GM21526 (cell line): ENCODE measurements around the gene SOCS1.
"Not testable (repeated sequence)": the region's sequence is repeated elsewhere in the genome, so short reads cannot be mapped to it uniquely, and the experiment has no call there.

Experiments used
- ATAC-seq: cut with Tn5 transposase; IDR thresholded peaks from one replicate; pipeline ENCODE4 v1.9.1; 2021; ENCODE audit warnings: moderate library complexity; ENCODE audit not compliant: unreplicated experiment, low FRiP score

The SOCS1 gene, protein sequence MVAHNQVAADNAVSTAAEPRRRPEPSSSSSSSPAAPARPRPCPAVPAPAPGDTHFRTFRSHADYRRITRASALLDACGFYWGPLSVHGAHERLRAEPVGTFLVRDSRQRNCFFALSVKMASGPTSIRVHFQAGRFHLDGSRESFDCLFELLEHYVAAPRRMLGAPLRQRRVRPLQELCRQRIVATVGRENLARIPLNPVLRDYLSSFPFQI

GRCh38 chr16:11255737-11256660, at the start of gene SOCS1:
Gene SOCS1, minus strand, starts transcription at chr16:11256204. Its CDS starts 726 bp downstream, at chr16:11255478.
- ATAC-seq: peak; percentile 51

GRCh38 chr16:11303405-11304138, 47.6 kb upstream of the SOCS1 start:
- ATAC-seq: no peak

GRCh38 chr16:11302977-11303376, 47.0 kb upstream of the SOCS1 start:
- no peak for ATAC-seq

DNA sequence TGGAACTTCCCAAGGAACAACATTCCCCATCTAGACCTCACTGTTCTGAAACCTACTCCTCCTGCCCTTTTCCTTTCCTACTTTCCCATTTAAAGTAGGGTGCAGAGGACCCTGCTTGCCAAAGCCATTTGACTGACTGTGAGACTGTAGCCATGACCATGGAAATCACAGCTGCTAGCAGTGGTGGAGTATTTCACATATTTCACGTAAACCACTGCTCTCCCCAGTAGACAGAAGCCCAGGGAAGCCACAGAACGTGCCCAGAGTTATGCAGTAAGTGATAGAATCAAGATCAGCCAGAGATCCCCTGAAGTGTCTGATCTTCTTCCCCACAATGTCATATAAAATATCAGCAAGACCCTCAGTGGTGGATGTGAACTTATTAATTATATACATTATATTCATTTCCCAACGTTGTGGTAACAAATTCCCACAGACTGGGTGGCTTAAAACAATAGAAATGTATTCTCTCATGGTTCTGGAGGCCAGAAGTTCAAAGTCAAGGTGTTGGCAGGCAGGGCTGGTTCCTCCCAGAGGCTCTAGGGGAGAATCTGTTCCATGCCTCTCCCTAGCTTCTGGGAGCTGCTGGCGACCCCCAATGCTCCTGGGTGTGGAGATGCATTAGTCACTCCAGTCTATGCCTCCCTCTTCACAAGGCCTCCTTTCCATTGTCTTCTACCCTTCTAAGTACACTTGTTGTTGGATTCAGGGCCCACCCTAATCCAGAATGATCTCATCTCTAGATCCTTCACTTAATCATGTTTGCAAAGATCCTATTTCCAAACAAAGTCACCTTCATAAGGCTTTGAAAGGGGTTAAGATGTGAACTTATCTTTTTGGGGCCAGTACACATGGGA, 45.9 kb upstream of the SOCS1 start:
- ATAC-seq: no peak

DNA sequence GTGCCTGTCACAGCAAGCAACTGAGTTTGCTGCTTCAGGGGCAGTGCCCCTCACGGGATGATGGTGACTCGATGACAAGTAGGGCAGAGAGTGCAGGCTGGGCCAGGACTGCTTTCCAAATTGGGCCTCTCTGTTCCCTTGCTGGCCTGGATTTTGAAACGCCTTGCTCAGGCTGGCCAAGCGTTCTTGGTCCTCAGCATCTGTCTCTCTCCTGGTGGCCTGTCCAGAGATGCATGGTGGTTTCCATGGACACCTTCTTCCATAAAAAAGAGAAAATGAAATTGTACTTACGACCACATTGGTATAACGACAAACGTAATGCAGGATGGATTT, 44.5 kb upstream of the SOCS1 start:
- ATAC-seq: no peak

- no peak for ATAC-seq
These were observed 44.0 kb upstream of the SOCS1 start for GRCh38 chr16:11299865-11300559.

GRCh38 chr16:11298950-11299547, 43.0 kb upstream of the SOCS1 start:
- not testable (repeated sequence) for ATAC-seq

GRCh38 chr16:11298143-11298900, 42.3 kb upstream of the SOCS1 start:
- no peak for ATAC-seq

GRCh38 chr16:11297492-11298142, 41.6 kb upstream of the SOCS1 start:
- peak; percentile 67 for ATAC-seq

GRCh38 chr16:11296706-11297491, 40.9 kb upstream of the SOCS1 start:
- no peak for ATAC-seq

- ATAC-seq: no peak
These were observed 40.3 kb upstream of the SOCS1 start for GRCh38 chr16:11296351-11296705.

GRCh38 chr16:11295672-11296071, 39.7 kb upstream of the SOCS1 start:
- no peak for ATAC-seq

DNA sequence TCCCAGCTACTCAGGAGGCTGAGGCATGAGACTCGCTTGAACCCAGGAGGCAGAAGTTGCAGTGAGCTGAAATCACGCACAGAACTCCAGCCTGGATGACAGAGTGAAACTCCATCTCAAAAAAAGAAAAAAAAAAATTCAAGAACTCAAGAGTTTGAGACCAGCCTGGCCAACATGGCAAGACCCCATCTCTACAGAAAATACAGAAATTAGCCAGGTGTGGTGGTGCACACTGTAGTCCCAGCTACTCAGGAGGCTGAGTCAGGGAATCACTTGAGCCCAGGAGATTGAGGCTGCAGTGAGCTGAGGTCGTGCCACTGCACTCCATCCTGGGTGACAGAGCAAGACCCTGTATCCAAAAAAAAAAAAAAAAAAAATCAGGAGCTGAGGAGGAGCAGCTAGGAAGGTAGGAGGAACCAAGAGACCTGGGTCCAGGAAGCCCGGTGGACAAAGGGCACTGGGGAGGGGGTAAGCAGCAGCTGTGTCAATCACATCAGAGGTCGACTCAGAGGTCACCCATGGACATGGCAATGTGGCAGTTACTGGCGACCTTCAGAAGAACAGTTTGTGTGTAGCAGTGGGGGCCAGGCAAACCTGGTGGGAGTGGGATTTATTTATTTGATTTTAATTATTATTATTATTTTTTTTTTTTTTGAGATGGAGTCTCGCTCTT, 36.2 kb upstream of the SOCS1 start:
- no peak for ATAC-seq

GRCh38 chr16:11291091-11291703, 35.2 kb upstream of the SOCS1 start:
- ATAC-seq: no peak

- no peak for ATAC-seq
These were observed 34.3 kb upstream of the SOCS1 start for GRCh38 chr16:11290102-11290893.

DNA sequence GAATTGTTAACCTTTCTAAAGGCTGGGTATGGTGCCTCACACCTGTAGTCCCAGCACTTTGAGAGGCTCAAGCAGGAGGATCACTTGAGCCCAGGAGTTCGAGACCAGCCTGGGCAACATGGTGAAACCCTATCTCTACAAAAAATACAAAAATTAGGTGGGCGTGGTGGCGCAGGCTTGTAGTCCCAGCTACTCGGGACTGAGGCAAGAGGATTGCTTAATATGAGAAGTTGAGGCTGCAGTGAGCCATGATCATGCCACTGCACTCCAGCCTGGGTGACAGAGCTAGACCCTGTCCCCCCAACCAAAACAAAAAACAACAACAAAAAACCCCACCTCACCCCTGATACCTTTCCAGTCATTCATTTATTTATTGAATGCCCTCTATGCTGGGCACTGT, 33.7 kb upstream of the SOCS1 start:
- not testable (repeated sequence) for ATAC-seq
